ENCODE measurements around the gene CBX2. TPM values are rescaled to one million over a fixed set of nuclear protein-coding genes. Genes with fewer than 3 reads are reported as not detected.

The CBX2 gene
- total and polyA plus RNA-seq, 4 donors, result 1.4 to 13.5 (median 3.0) TPM

DNA sequence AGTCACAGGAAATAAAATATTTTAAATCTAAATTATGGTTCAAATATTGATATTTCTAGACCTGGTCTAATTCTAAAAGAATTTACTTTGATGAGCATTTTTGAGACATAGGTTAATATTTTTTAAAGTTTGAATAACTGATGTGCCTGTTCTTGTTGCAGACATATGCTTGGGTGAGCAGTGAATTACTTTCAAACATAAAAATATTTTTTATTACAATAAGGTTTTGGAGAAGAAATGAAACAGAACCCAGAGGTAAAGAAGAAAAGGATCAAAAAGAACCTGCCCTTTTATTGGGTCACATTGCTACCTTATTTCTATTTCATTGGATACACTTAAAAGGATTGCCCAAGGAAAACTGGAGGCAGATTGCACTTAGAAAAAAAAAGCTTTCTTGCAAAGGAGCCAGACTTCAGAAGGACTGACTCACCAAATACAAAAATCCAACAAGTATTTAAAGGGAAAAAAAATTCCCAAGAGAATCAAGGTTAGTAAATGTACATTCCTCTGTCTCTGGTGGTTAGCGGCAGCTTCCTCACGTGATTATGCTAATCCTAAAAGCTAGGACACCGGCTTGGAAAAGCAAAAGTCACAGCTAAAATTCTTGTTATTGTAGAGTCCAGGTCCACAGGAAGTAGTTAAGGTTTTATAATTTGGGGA, 28.7 kb upstream of the CBX2 start:
- 59 to 61% methylated on average over 3 of the region's 3 CpGs for WGBS, 2 donors
- Histone ChIP-seq H3K4me1 (ENCODE audit: control insufficient read depth in 5 of 5, insufficient read depth in 5 of 5, low read length in 5 of 5) (peaks cover 0 to 14% (median 7%) of the 10 kb centered on the region in 5 donors), H3K9me3 (ENCODE audit: control insufficient read depth in 4 of 4, insufficient read depth in 3 of 4, low read length in 3 of 4) (peaks cover 0 to 4% (median 0%) of the 10 kb centered on the region in 4 donors), H3K36me3 (ENCODE audit: control insufficient read depth in 4 of 4, insufficient read depth in 4 of 4, low read length in 4 of 4) (no peaks in the 10 kb centered on the region), H3K9ac (ENCODE audit: insufficient read depth in 1 of 2, low read length in 2 of 2) (no peak overlapping the region), H3K4me3 (no peak overlapping the region), H3K27me3 (ENCODE audit: control insufficient read depth in 3 of 3, insufficient read depth in 3 of 3, low read length in 2 of 3) (peaks cover 10 to 45% (median 44%) of the 10 kb centered on the region in 3 donors), H3K27ac (ENCODE audit: low read depth in 1 of 2, low read length in 1 of 2) (no peak overlapping the region)
- DNase-seq, result no peak
- ATAC-seq (ENCODE audit: insufficient read depth, low FRiP score), result no peak
- TF ChIP-seq, protein P1, sequence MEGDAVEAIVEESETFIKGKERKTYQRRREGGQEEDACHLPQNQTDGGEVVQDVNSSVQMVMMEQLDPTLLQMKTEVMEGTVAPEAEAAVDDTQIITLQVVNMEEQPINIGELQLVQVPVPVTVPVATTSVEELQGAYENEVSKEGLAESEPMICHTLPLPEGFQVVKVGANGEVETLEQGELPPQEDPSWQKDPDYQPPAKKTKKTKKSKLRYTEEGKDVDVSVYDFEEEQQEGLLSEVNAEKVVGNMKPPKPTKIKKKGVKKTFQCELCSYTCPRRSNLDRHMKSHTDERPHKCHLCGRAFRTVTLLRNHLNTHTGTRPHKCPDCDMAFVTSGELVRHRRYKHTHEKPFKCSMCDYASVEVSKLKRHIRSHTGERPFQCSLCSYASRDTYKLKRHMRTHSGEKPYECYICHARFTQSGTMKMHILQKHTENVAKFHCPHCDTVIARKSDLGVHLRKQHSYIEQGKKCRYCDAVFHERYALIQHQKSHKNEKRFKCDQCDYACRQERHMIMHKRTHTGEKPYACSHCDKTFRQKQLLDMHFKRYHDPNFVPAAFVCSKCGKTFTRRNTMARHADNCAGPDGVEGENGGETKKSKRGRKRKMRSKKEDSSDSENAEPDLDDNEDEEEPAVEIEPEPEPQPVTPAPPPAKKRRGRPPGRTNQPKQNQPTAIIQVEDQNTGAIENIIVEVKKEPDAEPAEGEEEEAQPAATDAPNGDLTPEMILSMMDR (IDR thresholded peaks at IDR 0.05; ENCODE audit: control extremely low read depth, extremely low read depth), result no peak

DNA sequence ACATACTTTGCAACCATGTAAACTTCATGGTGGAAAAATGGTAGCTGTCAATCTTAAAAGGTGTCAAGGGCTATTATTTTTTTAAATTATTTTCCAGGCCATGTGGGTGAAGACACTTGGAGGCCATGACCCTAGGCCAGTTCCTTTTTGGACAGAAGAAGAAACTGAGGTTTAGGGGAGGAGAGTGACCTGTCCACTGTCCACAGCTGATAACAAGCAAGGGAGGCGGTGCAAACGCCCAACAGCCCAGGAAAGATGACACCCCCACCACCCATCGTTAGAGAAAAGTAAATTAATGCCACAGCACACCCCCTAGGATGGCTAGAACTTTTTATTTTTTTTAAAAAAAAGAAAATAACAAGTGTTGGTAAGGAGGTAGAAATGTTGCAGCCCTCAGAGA, 28.0 kb upstream of the CBX2 start:
- WGBS, 2 donors, result 60 to 71% methylated on average over 3 of the region's 3 CpGs
- no peak for DNase-seq
- peaks cover 10 to 45% (median 44%) of the 10 kb centered on the region in 3 donors for H3K27me3 ChIP-seq (ENCODE audit: control insufficient read depth in 3 of 3, insufficient read depth in 3 of 3, low read length in 2 of 3)

DNA sequence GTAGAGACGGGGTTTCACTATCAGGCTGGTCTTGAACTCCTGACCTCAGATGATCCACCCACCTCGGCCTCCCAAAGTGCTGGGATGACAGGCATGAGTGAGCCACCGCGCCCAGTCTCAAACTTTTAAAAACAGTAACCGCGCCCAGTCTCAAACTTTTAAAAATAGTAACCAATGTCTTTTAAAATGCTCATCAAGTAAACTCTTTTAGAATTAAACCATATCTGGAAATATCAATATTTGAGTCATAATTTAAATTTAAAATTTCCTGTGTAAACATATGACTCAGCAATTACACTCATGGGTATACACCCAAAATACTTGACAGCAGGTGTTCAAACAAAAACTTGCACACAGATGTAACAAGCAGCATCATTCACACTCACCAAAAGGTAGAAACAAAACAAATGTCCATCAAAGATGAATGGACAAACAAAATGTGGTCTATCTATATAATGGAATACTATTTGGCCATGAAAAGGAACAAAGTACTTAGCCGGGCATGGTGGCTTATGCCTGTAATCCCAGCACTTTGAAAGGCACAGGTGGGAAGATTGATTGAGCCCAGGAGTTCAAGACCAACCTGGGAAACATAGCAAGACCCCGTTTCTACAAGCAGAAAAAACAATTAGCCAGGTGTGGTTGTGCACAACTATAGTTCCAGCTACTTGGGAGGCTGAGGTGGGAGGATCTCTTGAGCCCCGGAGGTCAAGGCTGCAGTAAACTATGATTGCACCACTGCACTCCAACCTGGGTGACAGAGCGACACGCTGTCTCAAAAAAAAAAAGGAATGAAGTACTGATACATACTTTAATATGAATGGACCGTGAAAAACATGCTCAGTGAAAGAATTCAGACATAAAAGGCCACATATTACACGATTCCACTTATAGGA, 27.1 kb upstream of the CBX2 start:
- Histone ChIP-seq H3K4me3 (no peak overlapping the region), H3K9ac (ENCODE audit: insufficient read depth in 1 of 2, low read length in 2 of 2) (no peak overlapping the region), H3K4me1 (ENCODE audit: control insufficient read depth in 5 of 5, insufficient read depth in 5 of 5, low read length in 5 of 5) (peaks cover 0 to 14% (median 7%) of the 10 kb centered on the region in 5 donors), H3K27ac (ENCODE audit: low read depth in 1 of 2, low read length in 1 of 2) (no peak overlapping the region), H3K9me3 (ENCODE audit: control insufficient read depth in 4 of 4, insufficient read depth in 3 of 4, low read length in 3 of 4) (peaks cover 0 to 4% (median 0%) of the 10 kb centered on the region in 4 donors), H3K36me3 (ENCODE audit: control insufficient read depth in 4 of 4, insufficient read depth in 4 of 4, low read length in 4 of 4) (no peaks in the 10 kb centered on the region), H3K27me3 (ENCODE audit: control insufficient read depth in 3 of 3, insufficient read depth in 3 of 3, low read length in 2 of 3) (peaks cover 10 to 44% (median 43%) of the 10 kb centered on the region in 3 donors)
- 84 to 89% methylated on average over 13 of the region's 13 CpGs for WGBS, 2 donors
- TF ChIP-seq, protein P1 (IDR thresholded peaks at IDR 0.05; ENCODE audit: control extremely low read depth, extremely low read depth), result no peak
- DNase-seq, result no peak
- no peak for ATAC-seq (ENCODE audit: insufficient read depth, low FRiP score)

More for the DNA sequence above, 28.0 kb upstream of the CBX2 start:
- no peak for ATAC-seq (ENCODE audit: insufficient read depth, low FRiP score)
- Histone ChIP-seq H3K36me3 (ENCODE audit: control insufficient read depth in 4 of 4, insufficient read depth in 4 of 4, low read length in 4 of 4) (no peaks in the 10 kb centered on the region), H3K9ac (ENCODE audit: insufficient read depth in 1 of 2, low read length in 2 of 2) (no peak overlapping the region), H3K4me3 (no peak overlapping the region), H3K4me1 (ENCODE audit: control insufficient read depth in 5 of 5, insufficient read depth in 5 of 5, low read length in 5 of 5) (peaks cover 0 to 14% (median 7%) of the 10 kb centered on the region in 5 donors), H3K9me3 (ENCODE audit: control insufficient read depth in 4 of 4, insufficient read depth in 3 of 4, low read length in 3 of 4) (peaks cover 0 to 4% (median 0%) of the 10 kb centered on the region in 4 donors), H3K27ac (ENCODE audit: low read depth in 1 of 2, low read length in 1 of 2) (no peak overlapping the region)
- TF ChIP-seq, protein P1 (IDR thresholded peaks at IDR 0.05; ENCODE audit: control extremely low read depth, extremely low read depth), result no peak

All from lung (tissue), 12 donors.